GM12874 (cell line): ENCODE results near the gene SNX20.

Experiments
- TF ChIP-seq, protein P1 (sequence below): IDR thresholded peaks from 2 replicates; pipeline ENCODE4 v1.5.1; 2011; ENCODE audit warnings: low read depth, mild to moderate bottlenecking, control low read depth, low read length, moderate library complexity; ENCODE audit not compliant: insufficient read depth

SNX20 gene

DNA sequence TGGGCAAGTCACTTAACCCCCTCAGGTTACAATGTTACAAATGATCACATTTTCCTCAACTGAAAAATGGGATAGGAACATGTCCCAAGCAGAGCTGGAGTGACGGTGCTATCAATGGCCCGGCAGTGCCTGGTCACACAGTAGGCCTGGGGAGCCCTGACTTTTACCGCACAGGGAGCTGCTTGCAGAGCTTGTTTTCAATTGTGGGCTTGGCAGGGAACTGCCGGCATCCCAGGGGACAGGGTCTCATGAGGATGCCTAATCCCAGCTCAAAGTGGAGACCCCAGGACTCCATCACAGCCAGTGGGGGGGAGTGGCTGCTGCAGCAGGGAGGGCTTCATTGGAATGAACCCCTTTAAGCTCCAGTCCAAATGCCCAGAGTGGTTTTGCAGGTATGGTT is 11.4 kb downstream of the SNX20 start:
- TF ChIP-seq, protein P1, sequence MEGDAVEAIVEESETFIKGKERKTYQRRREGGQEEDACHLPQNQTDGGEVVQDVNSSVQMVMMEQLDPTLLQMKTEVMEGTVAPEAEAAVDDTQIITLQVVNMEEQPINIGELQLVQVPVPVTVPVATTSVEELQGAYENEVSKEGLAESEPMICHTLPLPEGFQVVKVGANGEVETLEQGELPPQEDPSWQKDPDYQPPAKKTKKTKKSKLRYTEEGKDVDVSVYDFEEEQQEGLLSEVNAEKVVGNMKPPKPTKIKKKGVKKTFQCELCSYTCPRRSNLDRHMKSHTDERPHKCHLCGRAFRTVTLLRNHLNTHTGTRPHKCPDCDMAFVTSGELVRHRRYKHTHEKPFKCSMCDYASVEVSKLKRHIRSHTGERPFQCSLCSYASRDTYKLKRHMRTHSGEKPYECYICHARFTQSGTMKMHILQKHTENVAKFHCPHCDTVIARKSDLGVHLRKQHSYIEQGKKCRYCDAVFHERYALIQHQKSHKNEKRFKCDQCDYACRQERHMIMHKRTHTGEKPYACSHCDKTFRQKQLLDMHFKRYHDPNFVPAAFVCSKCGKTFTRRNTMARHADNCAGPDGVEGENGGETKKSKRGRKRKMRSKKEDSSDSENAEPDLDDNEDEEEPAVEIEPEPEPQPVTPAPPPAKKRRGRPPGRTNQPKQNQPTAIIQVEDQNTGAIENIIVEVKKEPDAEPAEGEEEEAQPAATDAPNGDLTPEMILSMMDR: no peak

DNA sequence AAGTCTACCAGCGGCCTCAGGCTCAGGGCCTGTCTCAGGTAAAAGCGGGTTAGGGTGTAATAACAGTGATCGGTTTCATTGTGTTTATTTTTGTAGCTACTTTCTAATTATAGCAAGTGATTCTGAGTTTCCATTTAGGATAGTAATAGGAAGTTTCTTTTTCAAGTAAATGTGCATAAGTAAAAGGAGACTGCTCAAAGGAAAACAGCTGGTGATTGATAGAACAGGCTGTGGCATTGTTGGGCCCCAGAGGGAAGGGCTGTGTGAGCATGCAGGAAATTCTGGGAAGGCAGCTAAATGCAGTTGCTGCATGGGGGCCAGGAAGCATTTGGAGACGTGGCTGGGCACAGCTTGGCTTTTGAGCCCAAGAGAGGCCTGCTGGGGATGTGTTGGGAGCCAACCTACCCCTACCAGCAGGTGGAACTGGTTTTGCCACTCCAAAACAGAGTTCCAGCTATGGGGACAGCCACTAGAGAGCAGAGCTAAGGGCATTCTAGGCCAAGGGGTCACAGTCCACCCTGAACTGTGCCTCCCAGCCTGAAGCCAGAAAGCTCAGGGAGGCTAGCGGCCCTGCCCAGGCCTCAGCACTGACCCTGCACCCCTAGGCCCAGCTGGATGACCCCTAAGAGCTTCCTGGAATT is 12.6 kb downstream of the SNX20 start:
- TF ChIP-seq, protein P1: no peak

DNA sequence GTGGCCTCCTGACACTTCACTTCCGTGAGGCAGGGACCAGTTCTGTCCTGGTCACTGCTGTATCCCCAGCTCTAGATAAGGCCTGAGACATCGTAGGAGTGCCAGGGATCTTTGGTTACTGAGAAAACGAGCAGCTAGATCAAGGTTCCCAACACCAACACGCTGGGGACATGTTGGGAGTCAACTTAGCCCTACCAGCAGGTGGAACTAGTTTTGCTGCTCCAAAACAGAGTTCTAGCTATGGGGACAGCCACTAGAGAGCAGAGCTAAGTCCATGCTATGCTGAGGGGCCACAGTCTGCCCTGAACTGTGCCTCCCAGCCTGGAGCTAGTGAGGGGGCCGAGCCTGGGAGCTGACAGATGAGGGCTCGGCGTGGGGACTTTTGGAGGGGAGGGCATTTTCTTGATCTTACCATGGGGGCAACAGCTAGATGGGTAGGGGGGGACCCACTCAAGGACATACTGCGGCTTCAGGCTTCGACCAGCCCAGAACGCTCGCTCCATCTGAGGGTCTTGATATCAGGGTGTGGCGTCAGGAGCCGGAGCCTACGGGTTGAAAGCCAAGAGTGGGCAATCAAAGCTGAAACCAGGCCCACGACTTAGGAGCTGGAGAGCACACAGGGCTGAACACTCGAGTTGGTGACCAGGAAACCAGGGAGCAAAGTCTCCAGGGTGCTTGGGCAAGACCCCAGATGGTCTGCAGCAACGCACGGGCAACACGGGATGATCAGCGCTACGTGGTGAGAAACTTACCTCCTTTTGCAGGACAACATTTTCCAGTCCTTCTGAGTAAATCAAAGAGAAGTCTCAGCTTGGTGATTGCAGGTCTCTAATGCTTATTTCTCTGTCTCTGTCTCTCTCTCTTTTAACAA is 13.4 kb downstream of the SNX20 start:
- TF ChIP-seq, protein P1: no peak

DNA sequence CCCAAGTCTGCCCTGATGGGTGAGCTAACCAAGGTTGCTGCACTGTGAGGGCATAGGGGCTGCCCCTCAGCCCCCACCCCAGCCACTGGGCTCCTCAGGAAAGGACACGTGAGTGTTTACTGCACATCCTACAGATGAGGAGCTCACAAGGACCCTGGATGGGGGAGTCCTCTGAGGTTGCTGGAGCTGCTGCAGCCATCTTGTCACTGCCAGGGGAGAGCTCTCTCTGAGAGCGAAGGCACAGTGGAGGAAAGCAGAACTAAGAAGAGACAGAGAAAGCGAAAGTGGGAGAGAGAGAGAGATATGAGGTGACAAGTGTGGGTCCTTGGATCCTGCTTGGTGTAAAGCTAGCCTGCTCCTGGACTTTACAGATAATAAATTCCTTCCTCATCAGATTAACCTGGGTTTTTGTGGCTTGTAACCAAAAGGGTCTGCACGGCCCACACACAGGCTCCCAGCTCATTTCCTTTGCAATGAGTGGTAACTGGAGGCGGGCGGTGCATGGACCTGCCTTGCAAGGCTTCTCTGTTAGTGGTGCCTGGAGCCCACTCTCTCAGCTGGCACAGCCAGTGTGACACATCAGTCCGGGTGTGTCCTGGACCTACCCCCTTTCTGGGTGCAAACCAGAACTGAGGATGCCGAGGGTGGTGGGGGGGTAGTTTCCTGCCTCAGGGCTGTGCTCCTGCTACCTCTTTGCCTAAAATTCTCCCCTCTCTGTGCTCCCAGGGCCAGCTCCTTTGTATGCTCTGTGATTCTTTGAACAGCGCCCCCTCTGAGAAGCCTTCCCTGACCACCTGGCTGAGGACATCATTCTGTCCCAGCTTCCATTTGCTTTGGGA is 14.2 kb downstream of the SNX20 start:
- TF ChIP-seq, protein P1: no peak

DNA sequence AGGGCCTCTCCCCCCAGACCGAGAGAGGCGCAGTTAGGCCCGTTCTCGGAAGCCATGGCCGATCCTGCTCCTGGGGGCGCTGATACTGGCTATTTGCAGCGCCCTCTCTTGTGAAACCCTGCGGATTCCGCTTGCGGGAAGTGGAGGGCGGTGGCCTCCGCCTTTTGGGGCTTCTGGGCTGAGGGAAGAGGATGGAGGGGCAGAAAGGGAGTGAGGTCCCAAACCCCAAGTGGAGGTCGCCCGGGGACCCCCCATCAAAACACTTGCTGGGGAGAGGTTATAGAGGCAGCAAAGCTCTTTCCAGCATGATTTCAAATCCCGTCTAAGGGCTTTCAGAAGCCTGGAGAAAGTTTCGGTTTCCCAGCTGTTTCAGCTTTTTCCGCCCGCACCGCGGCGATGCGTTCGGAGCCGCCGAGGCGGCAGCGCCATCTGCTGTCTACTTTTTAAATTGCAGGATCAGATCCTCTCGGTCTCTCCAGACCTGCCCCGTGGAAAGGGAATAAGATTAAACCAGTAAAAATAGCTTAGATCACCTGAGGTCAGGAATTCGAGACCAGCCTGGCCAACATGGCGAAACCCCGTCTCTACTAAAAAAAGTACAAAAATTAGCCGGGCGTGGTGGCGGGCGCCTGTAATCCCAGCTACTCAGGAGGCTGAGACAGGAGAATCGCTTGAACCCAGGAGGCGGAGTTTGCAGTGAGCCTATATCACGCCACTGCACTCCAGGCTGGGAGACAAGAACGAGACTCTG is 15.8 kb downstream of the SNX20 start:
- TF ChIP-seq, protein P1: peak; percentile 76

DNA sequence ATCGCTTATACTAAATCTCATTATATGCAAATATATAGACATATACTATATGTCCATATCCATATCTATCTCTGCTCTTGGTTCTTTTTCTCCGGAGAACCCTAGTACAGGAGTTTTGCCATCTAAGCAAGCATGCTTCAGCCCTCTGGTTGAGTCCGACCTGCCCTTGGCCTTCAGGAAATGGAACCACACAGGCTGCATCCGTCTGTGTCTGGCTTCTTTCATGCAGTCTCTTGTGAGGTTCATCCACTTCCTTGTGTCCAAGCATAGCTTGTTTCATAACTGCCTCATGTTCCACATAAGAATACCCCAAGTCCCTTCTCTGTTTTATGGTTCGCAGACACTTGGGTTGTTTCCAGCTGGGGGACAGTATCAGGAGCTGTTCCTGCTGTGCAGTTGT is 16.8 kb downstream of the SNX20 start:
- TF ChIP-seq, protein P1: no peak
